Hepatocyte (in vitro differentiated cells): ENCODE data around the gene GRID1.

ENCODE experiments used
- CTCF ChIP-seq: fragments of 200-600 bp; sonication (generic); IDR thresholded peaks from 2 replicates; pipeline ENCODE4 v1.5.1; 2016; ENCODE audit warnings: antibody characterized with exemption, mild to moderate bottlenecking; ENCODE audit not compliant: poor library complexity
- EZH2phosphoT487 ChIP-seq: fragments of 200-600 bp; sonication (generic); IDR thresholded peaks from one replicate; pipeline ENCODE4 v1.6.1; 2018; ENCODE audit warnings: antibody characterized with exemption, mild to moderate bottlenecking, low read depth, moderate library complexity; ENCODE audit not compliant: unreplicated experiment, severe bottlenecking

GRCh38 chr10:85936161-85936560 lies 430.4 kb downstream of the GRID1 start:
- TF ChIP-seq CTCF = no peak
- no peak for TF ChIP-seq EZH2phosphoT487
